SK-N-SH (cell line): Measurements from ENCODE around the gene RCAN1. TPM values are rescaled to one million over a fixed set of nuclear protein-coding genes. Genes with fewer than 3 reads are reported as not detected.

Experiments
- CTCF ChIA-PET: fragments of 300-600, 350-600 bp; formaldehyde crosslinking; extraction: SDS; loops from one replicate; lab custom pipeline; 2021; lab: Yijun Ruan, JAX
- POLR2A ChIA-PET: fragments of 350-600 bp; sonication (Branson Sonifier 250); formaldehyde crosslinking; extraction: SDS; loops from one replicate; lab custom pipeline; 2020; ENCODE audit warnings: antibody characterized with exemption, inconsistent platforms; lab: Yijun Ruan, JAX
- DNase-seq: peaks from one replicate; pipeline ENCODE4 v3.0.0; 2012
- H2AFZ ChIP-seq: fragments of 200-600 bp; sonication (generic); 2 replicates; pipeline ENCODE4 v1.8.1; 2016; ENCODE audit warnings: antibody characterized with exemption, mild to moderate bottlenecking, low read depth
- H3F3A ChIP-seq: fragments of 200-600 bp; sonication (generic); replicated peaks from 2 replicates; pipeline ENCODE3; 2016; ENCODE audit warnings: antibody characterized with exemption, mild to moderate bottlenecking; ENCODE audit not compliant: insufficient read depth
- H3K27ac ChIP-seq, 2 experiments: fragments of 200-500 bp in 1 of 2; fragments of 200-600 bp in 1 of 2; sonication (Bioruptor generic) in 1 of 2; sonication (generic), shearing (Covaris generic) in 1 of 2; 2 replicates each; pipeline versions ENCODE4 v1.5.1 to v1.6.1; 2014 to 2016; ENCODE audit warnings: low read depth in 2 of 2, inconsistent platforms in 1 of 2, low read length in 1 of 2, mild to moderate bottlenecking in 1 of 2, mixed read lengths in 1 of 2
- H3K27me3 ChIP-seq: fragments of 200-600 bp; sonication (generic), shearing (Covaris generic); 2 replicates; pipeline ENCODE4 v1.6.1; 2016; ENCODE audit warnings: mixed run types; ENCODE audit not compliant: insufficient read depth
- H3K36me3 ChIP-seq, 2 experiments: fragments of 200-500 bp in 1 of 2; fragments of 200-600 bp in 1 of 2; sonication (Bioruptor generic) in 1 of 2; sonication (generic) in 1 of 2; replicated peaks in 1 of 2; 2 replicates each; pipeline versions ENCODE3 to v1.5.1; 2014 to 2016; ENCODE audit warnings: low read length in 1 of 2, mild to moderate bottlenecking in 1 of 2; ENCODE audit not compliant: insufficient read depth in 2 of 2, control insufficient read depth in 1 of 2
- H3K4me1 ChIP-seq, 2 experiments: fragments of 200-500 bp in 1 of 2; fragments of 200-600 bp in 1 of 2; sonication (Bioruptor generic) in 1 of 2; sonication (generic), shearing (Covaris generic) in 1 of 2; 2 replicates each; pipeline versions ENCODE4 v1.5.1 to v1.6.1; 2014 to 2016; ENCODE audit warnings: low read depth in 1 of 2, low read length in 1 of 2, mixed run types in 1 of 2; ENCODE audit not compliant: insufficient read depth in 2 of 2, control insufficient read depth in 1 of 2
- H3K4me2 ChIP-seq: fragments of 200-600 bp; sonication (generic), shearing (Covaris generic); 2 replicates; pipeline ENCODE4 v1.6.1; 2017; ENCODE audit warnings: mixed run types
- H3K4me3 ChIP-seq, 2 experiments: fragments of 200-500 bp in 1 of 2; fragments of 200-600 bp in 1 of 2; sonication (Bioruptor generic) in 1 of 2; sonication (generic), shearing (Covaris generic) in 1 of 2; 2 replicates each; pipeline versions ENCODE4 v1.5.1 to v1.8.1; 2014 to 2016; ENCODE audit warnings: low read depth in 2 of 2, inconsistent platforms in 1 of 2, low read length in 1 of 2, mild to moderate bottlenecking in 1 of 2, mixed read lengths in 1 of 2, moderate library complexity in 1 of 2
- H3K79me2 ChIP-seq: fragments of 200-600 bp; sonication (generic); 2 replicates; pipeline ENCODE4 v1.8.1; 2017; ENCODE audit warnings: mild to moderate bottlenecking; ENCODE audit not compliant: insufficient read depth
- H3K9ac ChIP-seq: fragments of 200-600 bp; sonication (generic); 2 replicates; pipeline ENCODE4 v1.6.1; 2017; ENCODE audit warnings: mixed run types
- H3K9me2 ChIP-seq: fragments of 200-600 bp; sonication (generic); 2 replicates; pipeline ENCODE4 v1.6.1; 2017; ENCODE audit warnings: mixed run types
- H3K9me3 ChIP-seq: fragments of 200-600 bp; sonication (generic); 2 replicates; pipeline ENCODE4 v1.6.1; 2017; ENCODE audit warnings: mixed run types, mild to moderate bottlenecking, moderate library complexity
- H4K20me1 ChIP-seq: fragments of 200-600 bp; sonication (generic); 2 replicates; pipeline ENCODE4 v1.6.1; 2017; ENCODE audit warnings: mild to moderate bottlenecking, mixed run types; ENCODE audit not compliant: insufficient read depth
- ELF1 ChIP-seq: IDR thresholded peaks from 2 replicates; pipeline ENCODE4 v1.4.0; 2012
- EZH2phosphoT487 ChIP-seq: fragments of 200-600 bp; sonication (generic); IDR thresholded peaks from 2 replicates; pipeline ENCODE4 v1.6.1; 2017; ENCODE audit warnings: low read depth, mixed run types, mild to moderate bottlenecking, antibody characterized with exemption, moderate library complexity, borderline replicate concordance
- GABPA ChIP-seq: IDR thresholded peaks from 2 replicates; pipeline ENCODE4 v1.4.0; 2012; ENCODE audit warnings: low read depth, mild to moderate bottlenecking
- IRF3 ChIP-seq: fragments of 150-350 bp; IDR thresholded peaks from 2 replicates; pipeline ENCODE4 v1.6.1; 2016; ENCODE audit warnings: mild to moderate bottlenecking, low read depth, low read length
- JUND ChIP-seq: IDR thresholded peaks from 2 replicates; pipeline ENCODE4 v1.4.0; 2012
- MEF2A ChIP-seq: IDR thresholded peaks from 2 replicates; pipeline ENCODE4 v1.4.0; 2012; ENCODE audit warnings: low read depth, borderline replicate concordance
- NFIC ChIP-seq: IDR thresholded peaks from 2 replicates; pipeline ENCODE4 v1.4.0; 2012; ENCODE audit warnings: borderline replicate concordance
- NRF1 ChIP-seq: IDR thresholded peaks from 2 replicates; pipeline ENCODE4 v1.6.1; 2012; ENCODE audit warnings: low read depth, mild to moderate bottlenecking, low read length
- PBX3 ChIP-seq: IDR thresholded peaks from 2 replicates; pipeline ENCODE4; 2012
- RCOR1 ChIP-seq: fragments of 150-350 bp; IDR thresholded peaks from 2 replicates; pipeline ENCODE4 v1.6.1; 2017; ENCODE audit warnings: antibody characterized with exemption, low read length
- REST ChIP-seq: IDR thresholded peaks from 2 replicates; pipeline ENCODE4 v1.6.1; 2012; ENCODE audit warnings: mild to moderate bottlenecking, low read depth, low read length, moderate library complexity
- RFX5 ChIP-seq: IDR thresholded peaks from 2 replicates; pipeline ENCODE4 v1.6.1; 2012; ENCODE audit warnings: mild to moderate bottlenecking, improper control_type of control experiment, low read length
- SIN3A ChIP-seq: IDR thresholded peaks from 2 replicates; pipeline ENCODE4 v1.6.1; 2012; ENCODE audit warnings: low read depth, mild to moderate bottlenecking, low read length, moderate library complexity, borderline replicate concordance
- TCF12 ChIP-seq: IDR thresholded peaks from 2 replicates; pipeline ENCODE4 v1.4.0; 2012
- TEAD4 ChIP-seq: IDR thresholded peaks from 2 replicates; pipeline ENCODE4 v1.4.0; 2012; ENCODE audit warnings: mild to moderate bottlenecking, borderline replicate concordance; ENCODE audit not compliant: insufficient read depth
- USF1 ChIP-seq: IDR thresholded peaks from 2 replicates; pipeline ENCODE4 v1.4.0; 2012; ENCODE audit warnings: low read depth, borderline replicate concordance
- USF2 ChIP-seq: fragments of 150-350 bp; IDR thresholded peaks from 2 replicates; pipeline ENCODE4 v1.6.1; 2017; ENCODE audit warnings: antibody characterized with exemption, low read length, low read depth, borderline replicate concordance
- ZBTB33 ChIP-seq: IDR thresholded peaks from 2 replicates; pipeline ENCODE4 v1.4.0; 2012; ENCODE audit warnings: low read depth, borderline replicate concordance
- WGBS: methylation state at CpG from one replicate; pipeline ENCODE4 v1.1.6; 2017; ENCODE audit warnings: low lambda C conversion rate; 5-methylcytosine and 5-hydroxymethylcytosine counted together
- polyA plus RNA-seq, 3 experiments: library from polyadenylated mRNA; depleted of rRNA; stranded (reverse); fragments of >200 nt; gene quantifications; 2 replicates each; pipeline ENCODE4 v1.2.3, GENCODE V29; 2012

Gene RCAN1
- polyA plus RNA-seq, 1 of the 3 experiments (the other 2 are of a cell fraction) = 16.7 TPM

GRCh38 chr21:34606621-34607020, 8.3 kb downstream of the RCAN1 start:
- H3K9me3 ChIP-seq = no peaks in the 10 kb centered on the region
- no peak overlapping the region for H3K4me2 ChIP-seq
- CTCF ChIA-PET = no interaction called here
- no peak overlapping the region for H3K9ac ChIP-seq
- H3K4me3 ChIP-seq = no peak overlapping the region
- DNase-seq = no peak
- H3K36me3 ChIP-seq = no peaks in the 10 kb centered on the region
- no peaks in the 10 kb centered on the region for H4K20me1 ChIP-seq
- no peaks in the 10 kb centered on the region for H3F3A ChIP-seq
- no peaks in the 10 kb centered on the region for H3K79me2 ChIP-seq
- H3K27me3 ChIP-seq = no peaks in the 10 kb centered on the region
- H2AFZ ChIP-seq = no peak overlapping the region
- no peaks in the 10 kb centered on the region for H3K4me1 ChIP-seq
- whole genome bisulfite sequencing = 69% methylated on average over 2 of the region's 2 CpGs
- no peak for TF ChIP-seq REST
- TF ChIP-seq ZBTB33 = no peak
- TF ChIP-seq NFIC = no peak
- TF ChIP-seq MEF2A = no peak
- no peak for TF ChIP-seq PBX3
- TF ChIP-seq USF2 = no peak
- no peak for TF ChIP-seq RCOR1
- no peak for TF ChIP-seq EZH2phosphoT487
- no peak for TF ChIP-seq JUND
- TF ChIP-seq, all 33 proteins: peak for 0
- Histone ChIP-seq H3K9me2 (no peaks in the 10 kb centered on the region), H3K27ac (no peak overlapping the region)
- POLR2A ChIA-PET = no interaction called here

GRCh38 chr21:34606051-34606450, 8.9 kb downstream of the RCAN1 start:
- DNase-seq = no peak
- no peaks in the 10 kb centered on the region for H3K9me3 ChIP-seq
- H3K9ac ChIP-seq = no peak overlapping the region
- ChIA-PET CTCF (interaction anchor here (1.3 kb wide), 1 partner anchor 12 kb away, joined by 3 read pairs; no protein-coding TSS in a partner anchor), POLR2A (no interaction called here)
- H3K4me3 ChIP-seq = no peak overlapping the region
- H3K79me2 ChIP-seq = no peaks in the 10 kb centered on the region
- no peaks in the 10 kb centered on the region for H3K9me2 ChIP-seq
- no peaks in the 10 kb centered on the region for H4K20me1 ChIP-seq
- no peaks in the 10 kb centered on the region for H3F3A ChIP-seq
- no peaks in the 10 kb centered on the region for H3K36me3 ChIP-seq
- H3K27me3 ChIP-seq = no peaks in the 10 kb centered on the region
- H2AFZ ChIP-seq = no peak overlapping the region
- no peaks in the 10 kb centered on the region for H3K4me1 ChIP-seq
- WGBS = 90% methylated on average over 7 of the region's 7 CpGs
- no peak overlapping the region for H3K27ac ChIP-seq
- no peak overlapping the region for H3K4me2 ChIP-seq
- no peak for TF ChIP-seq IRF3
- TF ChIP-seq NRF1 = no peak
- no peak for TF ChIP-seq ELF1
- TF ChIP-seq USF1 = no peak
- TF ChIP-seq TEAD4 = no peak
- TF ChIP-seq GABPA = no peak
- no peak for TF ChIP-seq SIN3A
- no peak for TF ChIP-seq RFX5
- no peak for TF ChIP-seq MEF2A
- TF ChIP-seq TCF12 = no peak
